GM21737 (cell line): ENCODE results near the gene RPH3AL.

Source experiments
- ATAC-seq: cut with Tn5 transposase; IDR thresholded peaks from one replicate; pipeline ENCODE4 v1.9.1; 2021; ENCODE audit warnings: mild to moderate bottlenecking, moderate library complexity; ENCODE audit not compliant: unreplicated experiment

The RPH3AL gene

GRCh38 chr17:352421-353212 is at the start of gene RPH3AL:
Gene RPH3AL (minus strand): TSS chr17:352807. CDS start chr17:327543, 25,264 bp downstream.
- no peak for ATAC-seq

GRCh38 chr17:400257-400656 is 47.6 kb upstream of the RPH3AL start:
- ATAC-seq, result no peak

GRCh38 chr17:396788-397187 is 44.2 kb upstream of the RPH3AL start:
- ATAC-seq, result no peak

DNA sequence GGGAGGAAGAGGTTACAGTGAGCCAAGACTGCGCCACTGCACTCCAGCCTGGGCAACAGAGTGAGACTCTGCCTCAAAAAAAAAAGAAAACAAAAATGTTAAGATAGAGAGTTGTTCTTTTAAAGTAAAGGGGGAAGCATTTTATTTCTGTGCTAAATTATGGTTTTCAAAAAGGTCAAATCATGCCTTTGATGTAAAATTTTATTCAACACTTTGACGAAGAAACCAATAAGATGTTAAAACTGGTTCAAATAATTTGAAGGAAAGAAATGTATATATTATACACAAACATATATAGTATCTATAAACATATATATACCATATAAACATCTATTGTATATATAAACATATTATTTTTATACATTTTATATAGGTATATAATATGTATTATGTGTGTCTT is 43.4 kb upstream of the RPH3AL start:
- ATAC-seq, result no peak

DNA sequence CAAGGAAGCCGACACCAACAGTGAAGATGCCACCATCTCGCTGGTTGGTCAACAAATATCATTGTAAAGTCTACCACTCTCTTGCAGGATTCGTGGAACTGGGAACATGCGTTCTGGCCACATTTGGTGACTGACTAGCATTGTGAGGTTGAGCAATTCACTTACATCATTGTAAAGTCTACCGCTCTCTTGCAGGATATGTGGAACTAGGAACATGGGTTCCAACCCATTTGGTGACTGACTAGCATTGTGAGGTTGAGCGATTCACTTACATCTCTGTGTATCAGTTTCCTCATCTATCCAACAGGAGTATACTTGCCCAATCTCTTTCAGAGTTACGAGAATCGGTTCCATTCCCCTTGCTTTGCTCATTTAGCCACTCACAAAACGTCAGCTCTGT is 42.6 kb upstream of the RPH3AL start:
- ATAC-seq, result no peak

- ATAC-seq, result no peak
These were observed 42.1 kb upstream of the RPH3AL start for GRCh38 chr17:394718-395095.

- ATAC-seq, result no peak
These were observed 41.5 kb upstream of the RPH3AL start for GRCh38 chr17:393806-394717.

DNA sequence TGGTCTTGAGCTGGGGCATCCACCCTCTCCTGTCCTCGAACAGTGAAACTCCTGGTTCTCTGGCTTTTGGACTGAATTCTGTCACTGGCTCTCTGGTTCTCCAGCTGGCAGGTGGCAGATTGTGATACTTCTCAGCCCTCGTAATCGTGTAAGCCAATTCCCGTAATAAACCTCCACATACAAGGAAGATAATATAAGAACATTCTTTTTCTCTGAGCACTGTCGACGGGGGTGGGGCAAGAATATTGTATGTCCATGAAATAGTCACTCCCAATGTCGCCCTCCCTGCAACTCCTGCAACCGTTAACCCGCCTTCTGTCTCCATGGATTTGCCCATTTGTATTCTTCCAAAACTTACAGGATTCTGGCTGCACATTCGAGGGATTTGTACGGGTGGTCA is 39.2 kb upstream of the RPH3AL start:
- no peak for ATAC-seq

- ATAC-seq, result no peak
These were observed 37.4 kb upstream of the RPH3AL start for GRCh38 chr17:390025-390424.

GRCh38 chr17:388087-388486 is 35.5 kb upstream of the RPH3AL start:
- no peak for ATAC-seq

GRCh38 chr17:386141-386876 is 33.7 kb upstream of the RPH3AL start:
- ATAC-seq, result no peak

GRCh38 chr17:385836-386140 is 33.2 kb upstream of the RPH3AL start:
- ATAC-seq, result no peak

GRCh38 chr17:385178-385835 is 32.7 kb upstream of the RPH3AL start:
- no peak for ATAC-seq

GRCh38 chr17:384622-385177 is 32.1 kb upstream of the RPH3AL start:
- no peak for ATAC-seq

GRCh38 chr17:383771-384621 is 31.4 kb upstream of the RPH3AL start:
- no peak for ATAC-seq

GRCh38 chr17:382644-383533 is 30.3 kb upstream of the RPH3AL start:
- ATAC-seq, result no peak

DNA sequence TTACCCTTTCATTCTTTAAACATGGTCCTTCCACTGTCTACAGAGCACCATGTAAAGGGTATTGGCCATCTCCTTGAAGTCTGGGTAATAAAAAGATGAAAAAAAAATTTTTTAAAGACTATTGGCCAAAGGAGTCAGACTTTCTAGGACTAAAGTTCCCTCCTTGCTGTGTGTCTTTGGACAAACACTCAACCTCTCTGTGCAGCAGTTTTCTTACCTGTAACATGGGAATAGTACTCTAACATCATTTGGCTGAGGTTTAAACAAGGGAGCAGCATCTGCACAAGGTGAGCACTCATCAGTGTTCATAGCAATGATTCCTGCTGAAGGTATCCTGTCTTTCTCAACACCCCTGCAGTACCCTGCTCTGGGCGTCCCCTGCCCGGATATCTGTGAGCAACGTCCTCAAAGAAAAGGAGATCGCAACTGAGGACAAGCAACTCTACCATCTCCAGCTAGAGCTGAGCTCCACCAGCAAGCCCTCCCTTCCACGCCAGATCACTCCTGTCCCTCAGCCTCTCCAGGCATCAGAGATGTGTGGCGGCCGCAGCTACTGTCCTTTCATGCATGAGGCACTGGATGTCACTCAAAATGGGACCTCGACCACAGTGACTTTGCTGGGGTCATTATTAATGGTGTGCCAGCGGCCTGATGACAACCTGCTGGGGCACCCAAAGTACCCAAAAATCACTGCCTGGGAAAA is 29.5 kb upstream of the RPH3AL start:
- no peak for ATAC-seq

DNA sequence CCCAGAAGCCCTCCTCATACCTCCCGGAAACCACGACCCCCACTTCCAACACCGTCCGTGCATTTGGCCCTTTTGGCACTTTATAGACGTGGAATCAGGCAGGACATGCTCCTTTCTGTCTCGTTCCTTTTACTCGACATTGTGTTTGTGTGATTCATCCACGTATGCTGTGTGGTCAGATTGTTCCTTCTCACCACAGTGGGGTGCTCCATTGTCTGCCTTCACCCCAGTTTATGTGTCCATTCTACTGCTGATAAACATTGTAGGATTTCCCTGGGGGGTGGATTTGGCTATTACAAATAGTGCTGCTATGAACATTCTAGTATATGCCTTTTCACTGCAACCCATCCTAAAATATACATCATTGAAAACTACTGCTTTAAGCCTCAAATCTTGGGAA is 28.9 kb upstream of the RPH3AL start:
- no peak for ATAC-seq
